HepG2 (cell line): ENCODE results near the gene ZNF511. TPM values are rescaled to one million over a fixed set of nuclear protein-coding genes. Genes with fewer than 3 reads are reported as not detected.

ENCODE experiments used
- CCAR2 ChIP-seq: fragments of 200-400 bp; formaldehyde crosslinking; optimal IDR thresholded peaks from 2 replicates; pipeline ENCODE3; 2018; ENCODE audit warnings: low read depth, mild to moderate bottlenecking, low read length, moderate library complexity
- ELF3 ChIP-seq: IDR thresholded peaks from 2 replicates; pipeline ENCODE4 v1.6.1; 2016; ENCODE audit warnings: missing genetic modification reagents, missing compliant biosample characterization
- GATAD1 ChIP-seq: IDR thresholded peaks from 2 replicates; pipeline ENCODE4 v1.6.1; 2016; ENCODE audit warnings: missing genetic modification reagents, missing compliant biosample characterization
- IRX3 ChIP-seq: sonication (generic); formaldehyde crosslinking; IDR thresholded peaks from 2 replicates; pipeline ENCODE4 v1.8.1; 2023; ENCODE audit warnings: mild to moderate bottlenecking, low read depth, missing genetic modification reagents, borderline replicate concordance
- MEF2D ChIP-seq: sonication (generic); formaldehyde crosslinking; IDR thresholded peaks from 2 replicates; pipeline ENCODE4 v1.5.1; 2020; ENCODE audit warnings: mild to moderate bottlenecking, missing genetic modification reagents
- MXD3 ChIP-seq: IDR thresholded peaks from 2 replicates; pipeline ENCODE4 v1.6.1; 2016; ENCODE audit warnings: mild to moderate bottlenecking, missing biosample characterization, missing genetic modification reagents
- NR2F6 ChIP-seq, 2 experiments: IDR thresholded peaks; 2 replicates each; pipeline ENCODE4 v1.6.1; 2016; ENCODE audit warnings: antibody characterized with exemption in 1 of 2, mild to moderate bottlenecking in 1 of 2
- PPARG ChIP-seq: conservative IDR thresholded peaks from 2 replicates; pipeline ENCODE4 v1.6.1; 2016; ENCODE audit warnings: missing biosample characterization, missing genetic modification reagents
- RBFOX2 ChIP-seq: fragments of 200-400 bp; formaldehyde crosslinking; IDR thresholded peaks from 2 replicates; pipeline ENCODE4 v1.6.1; 2017; ENCODE audit warnings: low read depth, mild to moderate bottlenecking, low read length
- SOX13 ChIP-seq, 3 experiments: fragments of 450-650 bp in 1 of 3; sonication (generic) in 1 of 3; formaldehyde crosslinking in 1 of 3; IDR thresholded peaks in 2 of 3; conservative IDR thresholded peaks in 1 of 3; 2 replicates each; pipeline versions ENCODE4 v1.5.0 to v1.6.1; 2016 to 2020; ENCODE audit warnings: antibody characterized with exemption in 1 of 3, mild to moderate bottlenecking in 1 of 3, missing compliant biosample characterization in 1 of 3, missing genetic modification reagents in 1 of 3, moderate library complexity in 1 of 3
- STAT5B ChIP-seq: sonication (generic); formaldehyde crosslinking; IDR thresholded peaks from 2 replicates; pipeline ENCODE4 v1.4.0; 2020; ENCODE audit warnings: missing genetic modification reagents
- ZNF292 ChIP-seq: sonication (generic); formaldehyde crosslinking; IDR thresholded peaks from 2 replicates; pipeline ENCODE4 v1.8.1; 2022; ENCODE audit warnings: mild to moderate bottlenecking, low read depth, missing genetic modification reagents, borderline replicate concordance
- ZNF333 ChIP-seq: sonication (generic); formaldehyde crosslinking; IDR thresholded peaks from 2 replicates; pipeline ENCODE4 v1.4.0; 2020; ENCODE audit warnings: mild to moderate bottlenecking, missing genetic modification reagents, borderline replicate concordance
- ZNF343 ChIP-seq: sonication (generic); formaldehyde crosslinking; IDR thresholded peaks from 2 replicates; pipeline ENCODE4 v1.4.0; 2020; ENCODE audit warnings: mild to moderate bottlenecking, missing genetic modification reagents
- ZNF44 ChIP-seq: sonication (generic); formaldehyde crosslinking; IDR thresholded peaks from 2 replicates; pipeline ENCODE4 v1.5.1; 2020; ENCODE audit warnings: mild to moderate bottlenecking, missing genetic modification reagents
- ZNF547 ChIP-seq: sonication (generic); formaldehyde crosslinking; IDR thresholded peaks from 2 replicates; pipeline ENCODE4 v1.5.1; 2020; ENCODE audit warnings: mild to moderate bottlenecking, missing genetic modification reagents
- ZNF850 ChIP-seq: sonication (generic); formaldehyde crosslinking; conservative IDR thresholded peaks from 2 replicates; pipeline ENCODE4 v1.9.0; 2021; ENCODE audit warnings: mild to moderate bottlenecking, missing genetic modification reagents
- polyA plus RNA-seq, 8 experiments: library from polyadenylated mRNA; depleted of rRNA in 3 of 8; stranded (reverse) in 7 of 8; unstranded in 1 of 8; fragments of >200 nt; fragmentation: Illumina TruSeq in 4 of 8; extraction: Trizol in 4 of 8; gene quantifications; 2 replicates each; pipeline versions ENCODE4 v1.2.1 to v1.2.3, GENCODE V29; 2011 to 2016; ENCODE audit warnings: low read depth in 4 of 8, missing spikeins in 1 of 8, mixed read lengths in 1 of 8; ENCODE audit not compliant: insufficient read depth in 1 of 8
- total RNA-seq, 5 experiments: library from RNA; depleted of rRNA; stranded (reverse); fragments of >200 nt; fragmentation: Illumina TruSeq; extraction: Trizol; gene quantifications; 2 replicates each; pipeline ENCODE4 v1.2.3, GENCODE V29; 2016; ENCODE audit warnings: low read depth in 1 of 5
- TF ChIP-seq, protein P1 (sequence below): sonication (generic); formaldehyde crosslinking; IDR thresholded peaks from 2 replicates; pipeline ENCODE4 v1.5.1; 2020; ENCODE audit warnings: mild to moderate bottlenecking, missing genetic modification reagents
- TF ChIP-seq, protein P2 (sequence below): sonication (generic); formaldehyde crosslinking; IDR thresholded peaks from 2 replicates; pipeline ENCODE4 v1.5.0; 2020; ENCODE audit warnings: mild to moderate bottlenecking, missing genetic modification reagents, moderate library complexity
- TF ChIP-seq, protein P3 (sequence below): sonication (generic); formaldehyde crosslinking; IDR thresholded peaks from 2 replicates; pipeline ENCODE4 v1.5.0; 2020; ENCODE audit warnings: missing genetic modification reagents

Gene ZNF511
- total and polyA plus RNA-seq, 2 of the 13 experiments (the other 11 are each of a cell fraction or from before 2014, with no cell fraction given), result 35.6 to 66.4 TPM

DNA sequence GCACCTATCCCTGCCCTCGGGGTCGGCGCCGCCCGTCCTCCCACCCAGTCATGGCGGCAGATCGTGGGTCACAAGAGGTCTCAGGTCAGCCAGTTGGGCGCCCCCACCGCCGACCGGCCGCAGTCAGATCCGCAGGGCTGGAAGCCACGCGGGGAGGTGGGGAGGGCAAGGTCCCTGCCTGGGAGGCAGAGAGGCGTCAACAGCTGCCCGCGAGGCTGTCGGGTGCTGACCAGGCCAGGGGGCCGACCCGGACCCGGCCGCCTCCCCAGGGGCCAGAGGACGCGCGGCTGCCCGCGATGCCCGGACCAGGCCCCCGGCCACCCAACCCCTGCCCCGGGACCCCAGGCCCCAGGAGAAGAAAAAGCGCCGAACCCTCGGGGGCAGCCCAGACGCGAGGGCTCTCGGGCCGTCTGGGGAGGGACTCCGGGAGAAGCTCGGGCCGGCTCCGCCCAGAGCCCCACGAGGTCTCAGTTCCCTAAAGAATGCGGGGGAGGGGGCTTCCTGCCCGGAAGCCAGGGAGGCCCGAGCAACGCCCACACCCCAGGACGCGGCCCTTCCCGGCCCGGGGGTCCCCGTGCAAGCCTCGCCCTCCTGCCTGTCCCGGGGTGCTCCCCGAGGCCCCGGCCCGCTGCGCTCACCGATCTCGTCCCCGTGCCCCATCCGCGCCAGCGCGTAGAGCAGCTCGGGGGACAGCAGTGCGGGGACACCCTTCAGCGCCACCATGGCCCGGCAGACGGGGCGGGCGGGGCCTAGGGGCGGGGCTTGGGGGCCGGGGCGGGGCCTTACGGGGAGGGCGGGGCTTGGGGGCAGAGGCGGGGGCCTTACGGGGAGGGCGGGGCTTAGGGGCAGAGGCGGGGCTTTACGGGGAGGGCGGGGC is 48.8 kb downstream of the ZNF511 start, which contains the start of gene FUOM (continued):
- TF ChIP-seq ZNF44 (CRISPR knock-in tag) (no peak), ZNF850 (CRISPR knock-in tag) (0 out of 2 replicates have a peak, but pooled peaks have one; percentile 3), ZNF547 (0 out of 2 replicates have a peak, but pooled peaks have one; percentile 55), SOX13 (IDR thresholded peaks at IDR 0.05) (no peak; the same call in 1 of the 2 replicates), SOX13 (CRISPR knock-in tag; conservative IDR thresholded peaks at IDR 0.05 in 1 of 2, IDR thresholded peaks at IDR 0.05 in 1 of 2) (no peak), GATAD1 (no peak), PPARG (CRISPR knock-in tag) (peak; percentile 20; the same call in 1 of the 2 replicates), NR2F6 (IDR thresholded peaks at IDR 0.05) (peak; percentile 27; the same call in 1 of the 2 replicates), NR2F6 (CRISPR knock-in tag; IDR thresholded peaks at IDR 0.05) (no peak; the same call in 1 of the 2 replicates), IRX3 (peak; percentile 41; the same call in 1 of the 2 replicates), STAT5B (0 out of 2 replicates have a peak, but pooled peaks have one; percentile 44), ELF3 (0 out of 2 replicates have a peak, but pooled peaks have one; percentile 15), ZNF343 (CRISPR knock-in tag) (no peak), ZNF333 (no peak), MEF2D (CRISPR knock-in tag) (no peak), MXD3 (CRISPR knock-in tag) (peak; percentile 36; the same call in 1 of the 2 replicates), CCAR2 (no peak), ZNF292 (CRISPR knock-in tag) (0 out of 2 replicates have a peak, but pooled peaks have one; percentile 6), RBFOX2 (peak; percentile 86)
- TF ChIP-seq, protein P1, sequence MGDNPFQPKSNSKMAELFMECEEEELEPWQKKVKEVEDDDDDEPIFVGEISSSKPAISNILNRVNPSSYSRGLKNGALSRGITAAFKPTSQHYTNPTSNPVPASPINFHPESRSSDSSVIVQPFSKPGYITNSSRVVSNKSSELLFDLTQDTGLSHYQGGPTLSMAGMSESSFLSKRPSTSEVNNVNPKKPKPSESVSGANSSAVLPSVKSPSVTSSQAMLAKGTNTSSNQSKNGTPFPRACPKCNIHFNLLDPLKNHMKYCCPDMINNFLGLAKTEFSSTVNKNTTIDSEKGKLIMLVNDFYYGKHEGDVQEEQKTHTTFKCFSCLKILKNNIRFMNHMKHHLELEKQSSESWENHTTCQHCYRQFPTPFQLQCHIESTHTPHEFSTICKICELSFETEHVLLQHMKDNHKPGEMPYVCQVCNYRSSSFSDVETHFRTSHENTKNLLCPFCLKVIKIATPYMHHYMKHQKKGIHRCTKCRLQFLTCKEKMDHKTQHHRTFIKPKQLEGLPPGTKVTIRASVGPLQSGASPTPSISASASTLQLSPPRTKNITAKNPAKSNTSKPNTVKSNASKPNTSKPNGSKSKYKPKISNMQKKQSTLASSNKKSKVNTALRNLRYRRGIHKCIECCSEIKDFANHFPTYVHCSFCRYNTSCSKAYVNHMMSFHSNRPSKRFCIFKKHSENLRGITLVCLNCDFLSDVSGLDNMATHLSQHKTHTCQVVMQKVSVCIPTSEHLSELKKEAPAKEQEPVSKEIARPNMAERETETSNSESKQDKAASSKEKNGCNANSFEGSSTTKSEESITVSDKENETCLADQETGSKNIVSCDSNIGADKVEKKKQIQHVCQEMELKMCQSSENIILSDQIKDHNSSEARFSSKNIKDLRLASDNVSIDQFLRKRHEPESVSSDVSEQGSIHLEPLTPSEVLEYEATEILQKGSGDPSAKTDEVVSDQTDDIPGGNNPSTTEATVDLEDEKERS (CRISPR knock-in tag), result 0 out of 2 replicates have a peak, but pooled peaks have one; percentile 31
- TF ChIP-seq, protein P2, sequence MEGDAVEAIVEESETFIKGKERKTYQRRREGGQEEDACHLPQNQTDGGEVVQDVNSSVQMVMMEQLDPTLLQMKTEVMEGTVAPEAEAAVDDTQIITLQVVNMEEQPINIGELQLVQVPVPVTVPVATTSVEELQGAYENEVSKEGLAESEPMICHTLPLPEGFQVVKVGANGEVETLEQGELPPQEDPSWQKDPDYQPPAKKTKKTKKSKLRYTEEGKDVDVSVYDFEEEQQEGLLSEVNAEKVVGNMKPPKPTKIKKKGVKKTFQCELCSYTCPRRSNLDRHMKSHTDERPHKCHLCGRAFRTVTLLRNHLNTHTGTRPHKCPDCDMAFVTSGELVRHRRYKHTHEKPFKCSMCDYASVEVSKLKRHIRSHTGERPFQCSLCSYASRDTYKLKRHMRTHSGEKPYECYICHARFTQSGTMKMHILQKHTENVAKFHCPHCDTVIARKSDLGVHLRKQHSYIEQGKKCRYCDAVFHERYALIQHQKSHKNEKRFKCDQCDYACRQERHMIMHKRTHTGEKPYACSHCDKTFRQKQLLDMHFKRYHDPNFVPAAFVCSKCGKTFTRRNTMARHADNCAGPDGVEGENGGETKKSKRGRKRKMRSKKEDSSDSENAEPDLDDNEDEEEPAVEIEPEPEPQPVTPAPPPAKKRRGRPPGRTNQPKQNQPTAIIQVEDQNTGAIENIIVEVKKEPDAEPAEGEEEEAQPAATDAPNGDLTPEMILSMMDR, result peak; percentile 49
- TF ChIP-seq, protein P3, sequence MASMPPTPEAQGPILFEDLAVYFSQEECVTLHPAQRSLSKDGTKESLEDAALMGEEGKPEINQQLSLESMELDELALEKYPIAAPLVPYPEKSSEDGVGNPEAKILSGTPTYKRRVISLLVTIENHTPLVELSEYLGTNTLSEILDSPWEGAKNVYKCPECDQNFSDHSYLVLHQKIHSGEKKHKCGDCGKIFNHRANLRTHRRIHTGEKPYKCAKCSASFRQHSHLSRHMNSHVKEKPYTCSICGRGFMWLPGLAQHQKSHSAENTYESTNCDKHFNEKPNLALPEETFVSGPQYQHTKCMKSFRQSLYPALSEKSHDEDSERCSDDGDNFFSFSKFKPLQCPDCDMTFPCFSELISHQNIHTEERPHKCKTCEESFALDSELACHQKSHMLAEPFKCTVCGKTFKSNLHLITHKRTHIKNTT (CRISPR knock-in tag), result no peak
